Measurements from ENCODE around the gene TMEM145. TPM values are rescaled to one million over a fixed set of nuclear protein-coding genes. Genes with fewer than 3 reads are reported as not detected.

The TMEM145 gene
- total and polyA plus RNA-seq, 2 donors (not counting 1 experiment from before 2014, with no cell fraction given) = 0.05 to 0.83 TPM

DNA sequence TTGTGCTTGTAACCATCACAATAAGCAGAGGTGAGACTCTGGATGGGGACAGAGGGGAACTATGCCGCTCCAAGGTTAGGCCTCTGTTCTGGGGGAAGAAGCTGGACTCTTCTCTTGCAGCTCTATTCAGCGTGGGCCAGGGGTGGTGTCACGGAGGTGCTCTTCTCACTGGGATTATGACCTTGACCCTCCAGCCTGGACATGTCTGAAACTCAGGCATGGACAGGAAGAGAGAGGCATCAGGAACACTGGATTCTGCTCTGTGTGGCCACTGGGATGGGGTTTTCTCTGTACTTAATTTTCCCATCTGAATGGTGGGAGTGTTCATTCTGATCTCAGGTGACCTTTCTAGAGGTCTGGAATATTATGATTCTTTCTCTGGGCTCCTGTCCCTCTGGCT, 19.9 kb downstream of the TMEM145 start:
- peaks cover 1% of the 10 kb centered on the region for H3K79me2 ChIP-seq (ENCODE audit: control insufficient read depth, insufficient read depth, low read length)
- no peak for DNase-seq (ENCODE audit: low read depth in 2 of 2)
- no peaks in the 10 kb centered on the region for H4K20me1 ChIP-seq (ENCODE audit: control insufficient read depth, extremely low read depth, insufficient read depth, low read length)

GRCh38 chr19:42333975-42334696, 21.0 kb downstream of the TMEM145 start:
- Histone ChIP-seq H3K9ac (ENCODE audit: insufficient read depth, low read length) (no peak overlapping the region), H3K27me3 (ENCODE audit: control insufficient read depth, insufficient read depth, low read length) (no peaks in the 10 kb centered on the region), H3K36me3 (ENCODE audit: control insufficient read depth, insufficient read depth, low read length) (no peaks in the 10 kb centered on the region), H3K4me3 (replicated peaks in 1 of 4; ENCODE audit: control extremely low read depth in 1 of 4, insufficient read depth in 1 of 4, low read depth in 3 of 4, low read length in 4 of 4) (no peak overlapping the region), H3K9me3 (ENCODE audit: control insufficient read depth, insufficient read depth, low read depth, low read length) (no peaks in the 10 kb centered on the region), H3K4me2 (ENCODE audit: extremely low read depth, insufficient read depth, low read length) (no peak overlapping the region), H4K20me1 (ENCODE audit: control insufficient read depth, extremely low read depth, insufficient read depth, low read length) (no peaks in the 10 kb centered on the region), H3K4me1 (ENCODE audit: control insufficient read depth, extremely low read depth, insufficient read depth, low read length) (no peaks in the 10 kb centered on the region), H3K27ac (ENCODE audit: insufficient read depth, low read length) (no peak overlapping the region), H3K79me2 (ENCODE audit: control insufficient read depth, insufficient read depth, low read length) (no peaks in the 10 kb centered on the region), H2AFZ (ENCODE audit: low read length) (no peak overlapping the region)
- DNase-seq (ENCODE audit: low read depth in 2 of 2) = no peak
- no peak for TF ChIP-seq EZH2 (IDR thresholded peaks at IDR 0.05; ENCODE audit: low read length, missing control alignments)
- TF ChIP-seq CTCF (conservative IDR thresholded peaks at IDR 0.05 in 1 of 2, IDR thresholded peaks at IDR 0.05 in 1 of 2; ENCODE audit: low read depth in 1 of 2, low read length in 2 of 2) = no peak

More for the DNA sequence above, 19.9 kb downstream of the TMEM145 start:
- no peak overlapping the region for H3K4me2 ChIP-seq (ENCODE audit: extremely low read depth, insufficient read depth, low read length)
- no peak overlapping the region for H2AFZ ChIP-seq (ENCODE audit: low read length)
- no peak overlapping the region for H3K27ac ChIP-seq (ENCODE audit: insufficient read depth, low read length)
- no peaks in the 10 kb centered on the region for H3K9me3 ChIP-seq (ENCODE audit: control insufficient read depth, insufficient read depth, low read depth, low read length)
- no peaks in the 10 kb centered on the region for H3K27me3 ChIP-seq (ENCODE audit: control insufficient read depth, insufficient read depth, low read length)
- no peaks in the 10 kb centered on the region for H3K36me3 ChIP-seq (ENCODE audit: control insufficient read depth, insufficient read depth, low read length)
- TF ChIP-seq EZH2 (IDR thresholded peaks at IDR 0.05; ENCODE audit: low read length, missing control alignments) (no peak), CTCF (conservative IDR thresholded peaks at IDR 0.05 in 1 of 2, IDR thresholded peaks at IDR 0.05 in 1 of 2; ENCODE audit: low read depth in 1 of 2, low read length in 2 of 2) (no peak)
- H3K9ac ChIP-seq (ENCODE audit: insufficient read depth, low read length) = no peak overlapping the region
- H3K4me1 ChIP-seq (ENCODE audit: control insufficient read depth, extremely low read depth, insufficient read depth, low read length) = no peaks in the 10 kb centered on the region
- no peak overlapping the region for H3K4me3 ChIP-seq (replicated peaks in 1 of 4; ENCODE audit: control extremely low read depth in 1 of 4, insufficient read depth in 1 of 4, low read depth in 3 of 4, low read length in 4 of 4)

GRCh38 chr19:42334697-42335373, 21.7 kb downstream of the TMEM145 start:
- H3K36me3 ChIP-seq (ENCODE audit: control insufficient read depth, insufficient read depth, low read length) = no peaks in the 10 kb centered on the region
- H3K27me3 ChIP-seq (ENCODE audit: control insufficient read depth, insufficient read depth, low read length) = no peaks in the 10 kb centered on the region
- no peak for TF ChIP-seq EZH2 (IDR thresholded peaks at IDR 0.05; ENCODE audit: low read length, missing control alignments)
- no peak for TF ChIP-seq CTCF (conservative IDR thresholded peaks at IDR 0.05 in 1 of 2, IDR thresholded peaks at IDR 0.05 in 1 of 2; ENCODE audit: low read depth in 1 of 2, low read length in 2 of 2)
- no peak for DNase-seq (ENCODE audit: low read depth in 2 of 2)
- H2AFZ ChIP-seq (ENCODE audit: low read length) = no peak overlapping the region
- H3K9ac ChIP-seq (ENCODE audit: insufficient read depth, low read length) = no peak overlapping the region
- no peak overlapping the region for H3K27ac ChIP-seq (ENCODE audit: insufficient read depth, low read length)
- H3K4me3 ChIP-seq (replicated peaks in 1 of 4; ENCODE audit: control extremely low read depth in 1 of 4, insufficient read depth in 1 of 4, low read depth in 3 of 4, low read length in 4 of 4) = no peak overlapping the region
- H3K4me2 ChIP-seq (ENCODE audit: extremely low read depth, insufficient read depth, low read length) = no peak overlapping the region
- H4K20me1 ChIP-seq (ENCODE audit: control insufficient read depth, extremely low read depth, insufficient read depth, low read length) = no peaks in the 10 kb centered on the region
- no peaks in the 10 kb centered on the region for H3K9me3 ChIP-seq (ENCODE audit: control insufficient read depth, insufficient read depth, low read depth, low read length)
- no peaks in the 10 kb centered on the region for H3K4me1 ChIP-seq (ENCODE audit: control insufficient read depth, extremely low read depth, insufficient read depth, low read length)
- no peaks in the 10 kb centered on the region for H3K79me2 ChIP-seq (ENCODE audit: control insufficient read depth, insufficient read depth, low read length)

All from fibroblast of lung (primary cell).